ENCODE results near the gene NELL2. TPM values are rescaled to one million over a fixed set of nuclear protein-coding genes. Genes with fewer than 3 reads are reported as not detected.

Gene NELL2
- total and polyA plus RNA-seq, 10 of the 15 experiments (the other 5 are each of a cell fraction or from before 2014, with no cell fraction given) = 0.27 to 2.3 (median 0.76) TPM

DNA sequence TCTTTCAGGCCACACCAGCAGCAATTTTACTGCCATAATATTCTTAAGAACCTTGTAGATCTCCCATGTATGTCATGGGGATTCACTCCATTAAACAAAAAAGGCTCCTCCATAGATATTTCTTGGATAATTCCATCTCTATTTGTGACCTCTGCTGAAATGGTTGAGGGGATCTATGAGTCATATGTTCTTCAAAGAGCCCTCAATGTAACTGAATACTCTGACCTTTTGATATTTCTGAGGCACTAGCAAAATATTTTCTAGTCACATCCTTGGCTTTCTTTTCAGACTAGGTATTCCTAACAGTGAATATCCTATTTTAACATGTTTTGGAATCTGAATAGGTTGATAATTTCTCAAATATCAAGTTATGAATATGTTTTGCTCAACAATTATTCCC lies 6.6 kb downstream of the NELL2 start:
- no peaks in the 10 kb centered on the region for H3K4me1 ChIP-seq (ENCODE audit: control insufficient read depth, insufficient read depth, low read length)
- 0 out of 4 replicates have a peak, but pooled peaks cover 0 to 2% of the 10 kb centered on the region in 2 experiments for H3K27me3 ChIP-seq (replicated peaks in 1 of 2; ENCODE audit: control insufficient read depth in 2 of 2, insufficient read depth in 2 of 2, low read length in 1 of 2)
- TF ChIP-seq PAX8 (IDR thresholded peaks at IDR 0.05) = no peak
- no peak for TF ChIP-seq NR2C2 (IDR thresholded peaks at IDR 0.05; ENCODE audit: borderline replicate concordance, control insufficient read depth, insufficient read length, low read depth)
- TF ChIP-seq HDAC2 (IDR thresholded peaks at IDR 0.05) = no peak
- no peak for TF ChIP-seq KDM1A (IDR thresholded peaks at IDR 0.05; ENCODE audit: borderline replicate concordance)
- no peak for TF ChIP-seq ZZZ3 (IDR thresholded peaks at IDR 0.05; ENCODE audit: control insufficient read depth, insufficient read length, low read depth)
- ChIA-PET SMC1A (ENCODE audit: uncharacterized antibody, unreplicated experiment) (interaction anchor here (1.4 kb wide), 1 partner anchor 9 kb away, joined by 4 read pairs; no protein-coding TSS in a partner anchor), RAD21 (ENCODE audit: unreplicated experiment) (no interaction called here), CTCF (no interaction called here), POLR2A (no interaction called here)
- no peaks in the 10 kb centered on the region for H3K36me3 ChIP-seq (ENCODE audit: control insufficient read depth in 2 of 2, insufficient read depth in 2 of 2, low read length in 1 of 2)
- no peaks in the 10 kb centered on the region for H3K79me2 ChIP-seq (ENCODE audit: control insufficient read depth, insufficient read depth, low read length)
- H3K27ac ChIP-seq (ENCODE audit: control insufficient read depth, insufficient read depth) = no peak overlapping the region
- intact Hi-C loops (cut with micrococcal nuclease; ENCODE audit: unreplicated experiment) = no loop called here
- H4K20me1 ChIP-seq (ENCODE audit: control insufficient read depth, insufficient read depth) = no peaks in the 10 kb centered on the region
- DNase-seq (ENCODE audit: low read depth, low spot score) (no peak), FAIRE-seq (no peak), ATAC-seq (no peak)
- no peak overlapping the region for H2AFZ ChIP-seq (ENCODE audit: control insufficient read depth, low read depth, low read length)
- no peak overlapping the region for H3K4me3 ChIP-seq
- no peaks in the 10 kb centered on the region for H3K9me3 ChIP-seq (replicated peaks; ENCODE audit: control insufficient read depth, insufficient read depth, low read length)
- no peak overlapping the region for H3K4me2 ChIP-seq (ENCODE audit: control insufficient read depth, insufficient read depth)
- BruUV-seq (replicated peaks) = no TSS peak
- no peak overlapping the region for H3K9ac ChIP-seq (ENCODE audit: control insufficient read depth, insufficient read depth, low read length)
- in situ Hi-C loops (cut with MboI) = no loop called here

DNA sequence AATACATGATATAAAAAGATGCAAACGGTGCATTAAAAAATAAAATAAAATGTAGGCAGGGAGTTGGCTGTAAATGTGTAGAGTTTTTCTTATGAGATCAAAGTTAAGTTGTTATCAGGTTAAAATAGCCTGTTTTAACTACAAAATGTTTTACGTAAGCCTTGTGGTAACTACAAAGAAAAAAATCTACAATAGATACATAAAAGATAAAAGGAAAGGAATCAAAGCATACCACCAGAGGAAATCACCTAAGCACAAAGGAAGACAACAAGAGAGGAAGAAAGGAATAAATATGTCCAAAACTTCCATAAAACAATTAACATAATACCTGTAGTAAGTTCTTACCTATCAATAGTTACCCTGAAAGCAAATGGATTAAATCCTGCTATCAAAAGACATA lies 12.2 kb downstream of the NELL2 start:
- no TSS peak for BruUV-seq (replicated peaks)

More for the DNA sequence above, 12.2 kb downstream of the NELL2 start:
- POLR2A ChIA-PET = no interaction called here
- RAD21 ChIA-PET (ENCODE audit: unreplicated experiment) = no interaction called here
- Histone ChIP-seq H2AFZ (ENCODE audit: control insufficient read depth, low read depth, low read length) (no peak overlapping the region), H3K4me1 (ENCODE audit: control insufficient read depth, insufficient read depth, low read length) (no peaks in the 10 kb centered on the region), H3K9me3 (replicated peaks; ENCODE audit: control insufficient read depth, insufficient read depth, low read length) (no peaks in the 10 kb centered on the region), H3K36me3 (ENCODE audit: control insufficient read depth in 2 of 2, insufficient read depth in 2 of 2, low read length in 1 of 2) (no peaks in the 10 kb centered on the region), H3K79me2 (ENCODE audit: control insufficient read depth, insufficient read depth, low read length) (no peaks in the 10 kb centered on the region), H3K9ac (ENCODE audit: control insufficient read depth, insufficient read depth, low read length) (no peak overlapping the region), H3K27me3 (replicated peaks in 1 of 2; ENCODE audit: control insufficient read depth in 2 of 2, insufficient read depth in 2 of 2, low read length in 1 of 2) (no peaks in the 10 kb centered on the region), H3K4me2 (ENCODE audit: control insufficient read depth, insufficient read depth) (no peak overlapping the region), H4K20me1 (ENCODE audit: control insufficient read depth, insufficient read depth) (no peaks in the 10 kb centered on the region), H3K27ac (ENCODE audit: control insufficient read depth, insufficient read depth) (no peak overlapping the region), H3K4me3 (no peak overlapping the region)
- in situ Hi-C loops (cut with MboI) = no loop called here
- FAIRE-seq (no peak), DNase-seq (ENCODE audit: low read depth, low spot score) (no peak), ATAC-seq (no peak)
- 3% methylated on average over 2 of the region's 2 CpGs for WGBS (ENCODE audit: insufficient coverage, insufficient replicate concordance, low lambda C conversion rate, missing lambda C conversion rate)
- CTCF ChIA-PET = interaction anchor here (0.6 kb wide), 2 partner anchors 24 to 53 kb away, joined by 3 read pairs; no protein-coding TSS in a partner anchor
- TF ChIP-seq BRCA1 (IDR thresholded peaks at IDR 0.05; ENCODE audit: low read depth, low read length) = no peak
- intact Hi-C loops (cut with micrococcal nuclease; ENCODE audit: unreplicated experiment) = no loop called here
- SMC1A ChIA-PET (ENCODE audit: uncharacterized antibody, unreplicated experiment) = interaction anchor here (0.6 kb wide), 1 partner anchor 99 kb away, joined by 3 read pairs; no protein-coding TSS in a partner anchor
